Sigmoid colon (tissue), 7 donors: ENCODE measurements around the gene CCDC102A. TPM values are rescaled to one million over a fixed set of nuclear protein-coding genes. Genes with fewer than 3 reads are reported as not detected.

Experiments used
- DNase-seq: peaks from one replicate; pipeline ENCODE4 v3.0.0-alpha.2; 2019
- H3K27ac ChIP-seq, 4 donors: fragments of 200-600 bp; sonication (generic); one replicate each; pipeline ENCODE4 v1.5.1; 2016 to 2019; ENCODE audit warnings: mild to moderate bottlenecking in 1 of 4
- H3K27me3 ChIP-seq, 3 donors: fragments of 200-600 bp; sonication (generic); one replicate each; pipeline ENCODE4 v1.5.1; 2019; ENCODE audit warnings: mild to moderate bottlenecking in 1 of 3
- H3K36me3 ChIP-seq, 4 donors: fragments of 200-600 bp; sonication (generic); one replicate each; pipeline ENCODE4 v1.5.1; 2016 to 2019
- H3K4me1 ChIP-seq, 4 donors: fragments of 200-600 bp; sonication (generic); one replicate each; pipeline ENCODE4 v1.5.1; 2017 to 2019
- H3K4me3 ChIP-seq, 4 donors: fragments of 200-600 bp; sonication (generic); one replicate each; pipeline ENCODE4 v1.5.1; 2017 to 2019; ENCODE audit warnings: mild to moderate bottlenecking in 2 of 4, moderate library complexity in 1 of 4
- H3K9me3 ChIP-seq, 4 donors: fragments of 200-600 bp in 3 of 4; sonication (generic) in 3 of 4; one replicate each; pipeline versions ENCODE4 v1.5.1 to v1.6.1; 2013 to 2019
- CTCF ChIP-seq, 4 experiments: fragments of 450-650 bp in 3 of 4; fragments of 200-600 bp in 1 of 4; IDR thresholded peaks; one replicate each; pipeline ENCODE4 v1.5.1; 2016 to 2019; ENCODE audit warnings: antibody characterized with exemption in 4 of 4, mild to moderate bottlenecking in 3 of 4, moderate library complexity in 2 of 4
- EP300 ChIP-seq, 4 donors: sonication (generic); formaldehyde crosslinking; IDR thresholded peaks; one replicate each; pipeline ENCODE4 v1.6.1; 2017; ENCODE audit warnings: antibody characterized with exemption in 4 of 4
- POLR2A ChIP-seq, 2 donors: fragments of 450-650 bp; IDR thresholded peaks; one replicate each; pipeline ENCODE4 v1.6.1; 2016; ENCODE audit warnings: antibody characterized with exemption in 2 of 2, mild to moderate bottlenecking in 2 of 2, moderate library complexity in 2 of 2
- POLR2AphosphoS5 ChIP-seq, 4 donors: sonication (generic); formaldehyde crosslinking; IDR thresholded peaks; one replicate each; pipeline ENCODE4 v1.6.1; 2017; ENCODE audit warnings: antibody characterized with exemption in 4 of 4
- WGBS, 2 donors: extraction: QIAGEN DNeasy Blood & Tissue Kit; methylation state at CpG; one replicate each; pipeline ENCODE4 v1.1.7; 2013; 5-methylcytosine and 5-hydroxymethylcytosine counted together
- intact Hi-C: fragments of 100-400 bp; cut with DNase I; formaldehyde crosslinking; loops from one replicate; pipeline ENCODE4 v1.15.1; 2023
- polyA plus RNA-seq, 3 donors: library from polyadenylated mRNA; stranded (reverse); fragments of 200-250 nt; gene quantifications; one replicate each; pipeline ENCODE4 v1.2.3, GENCODE V29; 2013
- total RNA-seq, 4 donors: library from RNA; depleted of rRNA; stranded (reverse); fragments of >200 nt; gene quantifications; one replicate each; pipeline ENCODE4 v1.1.0, GENCODE V29; 2016
- donor health status: healthy with polysubstance abuse.
- donor health status: Bipolar disorder and iron deficiency.
- donor health status: healthy.

CCDC102A gene
- total and polyA plus RNA-seq, 7 donors, result 1.6 to 46.8 (median 17.8) TPM

DNA sequence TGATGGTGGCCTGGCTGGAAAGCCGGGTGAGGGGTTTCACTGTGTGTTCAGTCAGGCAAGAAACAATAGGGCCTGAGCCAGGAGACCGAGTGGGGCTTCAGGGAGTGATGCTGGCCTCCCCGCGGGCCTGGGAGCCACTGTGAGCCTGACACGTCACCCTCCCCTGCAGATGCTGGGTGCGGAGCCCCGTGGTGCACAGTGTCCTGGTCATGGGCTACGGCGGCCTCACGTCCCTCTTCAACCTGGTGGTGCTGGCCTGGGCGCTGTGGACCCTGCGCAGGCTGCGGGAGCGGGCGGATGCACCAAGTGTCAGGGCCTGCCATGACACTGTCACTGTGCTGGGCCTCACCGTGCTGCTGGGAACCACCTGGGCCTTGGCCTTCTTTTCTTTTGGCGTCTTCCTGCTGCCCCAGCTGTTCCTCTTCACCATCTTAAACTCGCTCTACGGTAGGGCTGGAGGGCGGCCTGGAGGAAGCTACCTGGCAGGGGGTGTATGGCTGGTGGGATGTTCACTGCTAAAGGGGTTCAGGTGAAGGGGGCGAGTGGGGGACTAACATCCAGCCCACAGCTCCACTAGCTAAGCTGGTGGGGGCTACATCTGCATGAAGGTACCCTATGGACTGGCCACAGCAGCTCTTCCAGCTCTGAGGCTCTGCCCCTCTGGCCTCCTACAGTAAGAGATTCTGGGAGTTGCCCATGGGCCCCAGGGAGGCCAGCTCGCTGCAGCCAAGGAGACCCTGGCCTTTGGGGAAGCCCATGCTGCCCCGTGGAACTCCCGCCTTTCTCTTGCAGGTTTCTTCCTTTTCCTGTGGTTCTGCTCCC is 38.5 kb upstream of the CCDC102A start:
- DNase-seq, result no peak
- H3K4me1 ChIP-seq, result peaks cover 0 to 4% (median 0%) of the 10 kb centered on the region in 4 donors
- intact Hi-C loops, result loop anchor here (5.0 kb wide), 1 partner anchor 72 kb away; no protein-coding TSS in a partner anchor
- H3K9me3 ChIP-seq, result no peaks in the 10 kb centered on the region
- WGBS, 2 donors, result 92 to 94% methylated on average over 24 of the region's 24 CpGs
- peaks cover 3 to 21% (median 5%) of the 10 kb centered on the region in 3 donors for H3K27me3 ChIP-seq
- TF ChIP-seq POLR2A (IDR thresholded peaks at IDR 0.05), result no peak
- TF ChIP-seq CTCF (IDR thresholded peaks at IDR 0.05), result no peak
- TF ChIP-seq EP300 (IDR thresholded peaks at IDR 0.05), result no peak
- no peak for TF ChIP-seq POLR2AphosphoS5 (IDR thresholded peaks at IDR 0.05)
- no peak overlapping the region for H3K27ac ChIP-seq
- no peaks in the 10 kb centered on the region for H3K36me3 ChIP-seq
- no peak overlapping the region for H3K4me3 ChIP-seq

GRCh38 chr16:57574086-57574485 is 37.7 kb upstream of the CCDC102A start:
- DNase-seq, result no peak
- H3K36me3 ChIP-seq, result no peaks in the 10 kb centered on the region
- no peak overlapping the region for H3K27ac ChIP-seq
- intact Hi-C loops, result no loop called here
- no peaks in the 10 kb centered on the region for H3K9me3 ChIP-seq
- 90 to 93% methylated on average over 12 of the region's 12 CpGs for WGBS, 2 donors
- H3K4me1 ChIP-seq, result peaks cover 0 to 4% (median 0%) of the 10 kb centered on the region in 4 donors
- H3K27me3 ChIP-seq, result peaks cover 3 to 18% (median 5%) of the 10 kb centered on the region in 3 donors
- TF ChIP-seq EP300 (IDR thresholded peaks at IDR 0.05) (no peak), POLR2AphosphoS5 (IDR thresholded peaks at IDR 0.05) (no peak), POLR2A (IDR thresholded peaks at IDR 0.05) (no peak), CTCF (IDR thresholded peaks at IDR 0.05) (no peak)
- no peak overlapping the region for H3K4me3 ChIP-seq

- Histone ChIP-seq H3K36me3 (no peaks in the 10 kb centered on the region), H3K4me3 (no peak overlapping the region), H3K4me1 (peaks cover 0 to 4% (median 0%) of the 10 kb centered on the region in 4 donors), H3K27ac (no peak overlapping the region), H3K27me3 (peaks cover under 1 to 16% (median 5%) of the 10 kb centered on the region in 3 donors), H3K9me3 (no peaks in the 10 kb centered on the region)
- TF ChIP-seq POLR2AphosphoS5 (IDR thresholded peaks at IDR 0.05), result no peak
- TF ChIP-seq EP300 (IDR thresholded peaks at IDR 0.05), result no peak
- TF ChIP-seq POLR2A (IDR thresholded peaks at IDR 0.05), result no peak
- TF ChIP-seq CTCF (IDR thresholded peaks at IDR 0.05), result no peak
- intact Hi-C loops, result no loop called here
- WGBS, 2 donors, result 81 to 85% methylated on average over 10 of the region's 10 CpGs
- DNase-seq, result no peak
Measured at GRCh38 chr16:57572978-57573728, 36.8 kb upstream of the CCDC102A start.

DNA sequence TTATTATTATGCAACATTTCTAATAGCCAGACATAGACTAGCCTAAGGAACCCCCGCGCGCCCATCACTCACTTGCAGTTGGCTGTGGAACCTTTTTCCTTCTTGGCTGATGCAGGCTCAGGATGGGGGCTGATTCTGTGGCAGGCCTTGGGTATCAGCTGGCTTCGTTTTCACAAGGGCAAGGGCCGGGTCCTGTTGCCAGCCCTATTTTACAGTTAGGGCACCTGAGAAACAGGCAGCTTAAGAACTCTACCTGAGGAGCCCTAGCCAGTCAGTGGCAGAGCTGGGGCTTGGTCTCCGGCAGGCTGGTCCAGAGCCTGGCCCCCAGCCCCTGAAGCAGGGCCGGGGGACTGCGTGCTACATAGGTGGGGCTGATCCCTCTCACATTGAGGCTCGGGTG is 34.7 kb upstream of the CCDC102A start:
- Histone ChIP-seq H3K4me3 (no peak overlapping the region), H3K27ac (no peak overlapping the region), H3K9me3 (no peaks in the 10 kb centered on the region), H3K4me1 (no peaks in the 10 kb centered on the region), H3K27me3 (peaks cover 0 to 5% (median 0%) of the 10 kb centered on the region in 3 donors), H3K36me3 (no peaks in the 10 kb centered on the region)
- WGBS, 2 donors, result 88 to 90% methylated on average over 9 of the region's 9 CpGs
- no peak for TF ChIP-seq POLR2A (IDR thresholded peaks at IDR 0.05)
- no peak for TF ChIP-seq CTCF (IDR thresholded peaks at IDR 0.05)
- intact Hi-C loops, result no loop called here
- no peak for DNase-seq
